Measurements from ENCODE around the gene CCM2.

The CCM2 gene

GRCh38 chr7:45078125-45078681 lies 78.2 kb downstream of the CCM2 start:
- no peak for TF ChIP-seq CTCF (IDR thresholded peaks at IDR 0.05; ENCODE audit: low read depth, low read length)
- H3K4me3 ChIP-seq (ENCODE audit: low read depth, low read length): no peak overlapping the region

GRCh38 chr7:45080265-45080957 lies 80.4 kb downstream of the CCM2 start:
- no peak overlapping the region for H3K4me3 ChIP-seq (ENCODE audit: low read depth, low read length)
- TF ChIP-seq CTCF (IDR thresholded peaks at IDR 0.05; ENCODE audit: low read depth, low read length): no peak

- no peak overlapping the region for H3K4me3 ChIP-seq (ENCODE audit: low read depth, low read length)
- no peak for TF ChIP-seq CTCF (IDR thresholded peaks at IDR 0.05; ENCODE audit: low read depth, low read length)
These were observed 81.1 kb downstream of the CCM2 start for GRCh38 chr7:45080958-45081669.

- H3K4me3 ChIP-seq (ENCODE audit: low read depth, low read length): no peak overlapping the region
- TF ChIP-seq CTCF (IDR thresholded peaks at IDR 0.05; ENCODE audit: low read depth, low read length): no peak
These were observed 81.6 kb downstream of the CCM2 start for GRCh38 chr7:45081670-45081974.

- no peak overlapping the region for H3K4me3 ChIP-seq (ENCODE audit: low read depth, low read length)
- TF ChIP-seq CTCF (IDR thresholded peaks at IDR 0.05; ENCODE audit: low read depth, low read length): no peak
These were observed 82.2 kb downstream of the CCM2 start for GRCh38 chr7:45082031-45082830.

- H3K4me3 ChIP-seq (ENCODE audit: low read depth, low read length): no peak overlapping the region
- no peak for TF ChIP-seq CTCF (IDR thresholded peaks at IDR 0.05; ENCODE audit: low read depth, low read length)
These were observed 82.9 kb downstream of the CCM2 start for GRCh38 chr7:45082831-45083331.

Data from WI38 (cell line).